ENCODE data around the gene KANK2.
A peak's percentile ranks its signal among the peaks of the same experiment; 100 is the strongest.

KANK2 gene

DNA sequence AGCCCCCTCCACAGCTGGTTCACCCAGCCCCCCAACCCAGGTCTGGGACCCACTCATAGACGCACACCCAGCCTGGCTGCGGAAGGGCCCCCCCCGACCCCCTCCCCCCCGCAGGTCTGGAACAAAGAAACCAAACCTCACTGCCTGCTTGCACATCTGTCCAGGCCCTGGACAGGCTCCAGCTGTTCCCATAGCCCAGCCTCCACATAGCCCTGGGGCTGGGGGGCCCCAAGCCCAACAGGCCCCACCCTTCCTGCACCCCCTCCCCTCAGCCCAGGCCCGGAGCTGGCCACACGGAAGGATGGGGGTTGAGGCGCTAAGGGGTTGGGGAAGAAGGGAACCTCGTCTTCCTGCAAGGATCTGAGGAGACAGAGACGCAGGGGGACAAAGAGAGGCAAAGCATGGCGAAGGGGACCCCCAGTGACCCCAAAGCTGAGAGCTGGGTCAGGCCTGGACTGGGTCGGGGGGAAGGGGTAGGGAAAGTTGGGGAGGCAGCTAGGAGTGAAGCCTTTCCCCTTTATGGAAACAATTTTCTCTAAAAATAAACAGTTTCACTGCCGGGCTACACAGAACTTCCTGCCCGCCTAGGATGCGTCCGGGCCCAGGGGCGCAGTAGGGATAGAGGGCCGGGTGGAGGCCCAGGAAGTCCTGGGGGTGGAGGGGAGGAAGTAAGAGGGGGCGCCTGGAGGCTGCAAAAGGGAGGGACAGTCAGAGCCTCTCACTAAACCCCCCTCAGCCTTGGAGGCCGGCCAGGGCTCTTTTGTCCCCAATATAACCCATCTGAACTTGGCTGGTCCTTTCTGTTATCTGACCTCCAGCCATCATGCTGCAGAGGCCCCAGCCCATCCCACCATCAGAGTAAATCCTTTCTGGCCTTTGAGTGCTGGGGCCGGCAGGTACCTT lies 2.4 kb downstream of the KANK2 start:
- H3K36me3 ChIP-seq (ENCODE audit: control insufficient read depth, insufficient read depth, low read length) = no peaks in the 10 kb centered on the region
- H3K27me3 ChIP-seq (replicated peaks; ENCODE audit: control insufficient read depth, insufficient read depth, low read length) = no peaks in the 10 kb centered on the region
- DNase-seq (ENCODE audit: extremely low read depth, insufficient read length) = no peak
- H3K4me3 ChIP-seq (replicated peaks; ENCODE audit: low read depth, low read length) = no peak overlapping the region
- TF ChIP-seq, protein P1, sequence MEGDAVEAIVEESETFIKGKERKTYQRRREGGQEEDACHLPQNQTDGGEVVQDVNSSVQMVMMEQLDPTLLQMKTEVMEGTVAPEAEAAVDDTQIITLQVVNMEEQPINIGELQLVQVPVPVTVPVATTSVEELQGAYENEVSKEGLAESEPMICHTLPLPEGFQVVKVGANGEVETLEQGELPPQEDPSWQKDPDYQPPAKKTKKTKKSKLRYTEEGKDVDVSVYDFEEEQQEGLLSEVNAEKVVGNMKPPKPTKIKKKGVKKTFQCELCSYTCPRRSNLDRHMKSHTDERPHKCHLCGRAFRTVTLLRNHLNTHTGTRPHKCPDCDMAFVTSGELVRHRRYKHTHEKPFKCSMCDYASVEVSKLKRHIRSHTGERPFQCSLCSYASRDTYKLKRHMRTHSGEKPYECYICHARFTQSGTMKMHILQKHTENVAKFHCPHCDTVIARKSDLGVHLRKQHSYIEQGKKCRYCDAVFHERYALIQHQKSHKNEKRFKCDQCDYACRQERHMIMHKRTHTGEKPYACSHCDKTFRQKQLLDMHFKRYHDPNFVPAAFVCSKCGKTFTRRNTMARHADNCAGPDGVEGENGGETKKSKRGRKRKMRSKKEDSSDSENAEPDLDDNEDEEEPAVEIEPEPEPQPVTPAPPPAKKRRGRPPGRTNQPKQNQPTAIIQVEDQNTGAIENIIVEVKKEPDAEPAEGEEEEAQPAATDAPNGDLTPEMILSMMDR (IDR thresholded peaks at IDR 0.05; ENCODE audit: insufficient read depth, low read length, poor library complexity, severe bottlenecking) = no peak

DNA sequence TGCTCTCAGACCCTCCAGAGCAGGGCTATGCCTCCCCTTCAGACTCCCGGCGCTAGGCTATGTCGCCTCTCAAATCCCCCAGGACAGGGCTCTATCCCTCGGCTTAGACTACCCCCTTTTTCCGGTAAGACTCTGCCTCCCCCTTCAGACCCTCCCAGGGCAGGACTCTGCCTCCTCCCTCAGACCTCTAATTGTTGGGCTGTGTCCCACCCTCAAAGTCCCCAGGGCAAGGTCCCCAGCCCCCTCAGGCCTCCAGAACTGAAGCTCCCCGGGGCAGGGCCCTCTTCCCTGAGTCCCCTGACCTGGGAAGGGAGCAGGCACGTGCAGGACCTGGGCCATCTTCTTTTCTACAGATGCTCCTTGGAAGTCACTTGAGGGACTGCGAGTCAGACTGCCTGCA lies 3.2 kb downstream of the KANK2 start:
- Histone ChIP-seq H3K4me3 (replicated peaks; ENCODE audit: low read depth, low read length) (no peak overlapping the region), H3K36me3 (ENCODE audit: control insufficient read depth, insufficient read depth, low read length) (no peaks in the 10 kb centered on the region), H3K27me3 (replicated peaks; ENCODE audit: control insufficient read depth, insufficient read depth, low read length) (no peaks in the 10 kb centered on the region)
- no peak for DNase-seq (ENCODE audit: extremely low read depth, insufficient read length)
- TF ChIP-seq, protein P1 (IDR thresholded peaks at IDR 0.05; ENCODE audit: insufficient read depth, low read length, poor library complexity, severe bottlenecking) = no peak

DNA sequence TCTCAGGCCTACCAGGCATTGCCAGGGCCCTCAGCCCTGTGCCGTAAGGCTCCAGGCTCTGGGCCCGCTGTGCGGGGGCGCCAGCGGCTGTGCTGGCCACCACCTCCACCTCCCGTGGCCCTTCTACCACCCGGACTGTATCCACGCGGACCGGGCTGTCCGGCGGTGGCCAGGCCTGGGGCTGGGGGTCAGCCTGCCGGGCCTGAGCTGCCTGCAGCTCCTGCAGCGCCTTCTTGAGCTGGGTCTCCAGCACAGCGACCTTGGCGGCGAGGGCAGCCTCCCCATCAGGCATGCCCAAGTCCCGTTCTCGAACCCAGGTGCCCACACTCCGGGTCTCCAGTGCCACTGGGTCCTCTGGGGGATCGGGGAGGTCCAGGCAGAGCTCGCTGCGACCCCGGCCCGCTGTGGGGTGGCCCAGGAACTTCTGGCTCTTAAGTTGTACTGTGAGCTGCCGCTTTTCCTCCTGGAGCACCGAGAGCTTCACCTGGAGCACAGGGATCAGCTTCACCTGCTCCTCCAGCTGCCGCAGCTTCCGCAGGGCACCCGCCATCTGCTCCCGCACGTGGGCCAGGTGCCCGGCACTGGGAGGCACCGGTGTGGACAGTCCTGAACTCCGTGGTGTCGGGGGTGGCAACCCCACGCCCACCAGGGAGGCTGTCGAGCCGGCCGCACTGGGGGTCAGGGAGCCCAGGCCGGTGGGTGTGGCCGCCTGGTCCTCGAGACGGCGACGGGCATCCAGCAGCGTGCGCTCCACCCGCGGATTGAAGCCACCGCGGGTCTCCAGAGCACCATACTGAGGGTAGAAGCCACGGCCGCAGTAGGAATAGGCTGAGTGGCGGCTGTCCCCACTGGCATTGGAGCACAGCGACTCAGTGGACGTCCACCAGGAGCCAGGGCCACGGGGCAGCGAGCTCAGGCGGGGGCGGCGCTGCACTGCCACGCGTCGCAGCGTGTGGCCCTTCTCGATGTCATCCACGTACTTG lies 4.1 kb downstream of the KANK2 start:
- Histone ChIP-seq H3K4me3 (replicated peaks; ENCODE audit: low read depth, low read length) (no peak overlapping the region), H3K36me3 (ENCODE audit: control insufficient read depth, insufficient read depth, low read length) (no peaks in the 10 kb centered on the region), H3K27me3 (replicated peaks; ENCODE audit: control insufficient read depth, insufficient read depth, low read length) (no peaks in the 10 kb centered on the region)
- TF ChIP-seq, protein P1 (IDR thresholded peaks at IDR 0.05; ENCODE audit: insufficient read depth, low read length, poor library complexity, severe bottlenecking) = no peak
- no peak for DNase-seq (ENCODE audit: extremely low read depth, insufficient read length)

DNA sequence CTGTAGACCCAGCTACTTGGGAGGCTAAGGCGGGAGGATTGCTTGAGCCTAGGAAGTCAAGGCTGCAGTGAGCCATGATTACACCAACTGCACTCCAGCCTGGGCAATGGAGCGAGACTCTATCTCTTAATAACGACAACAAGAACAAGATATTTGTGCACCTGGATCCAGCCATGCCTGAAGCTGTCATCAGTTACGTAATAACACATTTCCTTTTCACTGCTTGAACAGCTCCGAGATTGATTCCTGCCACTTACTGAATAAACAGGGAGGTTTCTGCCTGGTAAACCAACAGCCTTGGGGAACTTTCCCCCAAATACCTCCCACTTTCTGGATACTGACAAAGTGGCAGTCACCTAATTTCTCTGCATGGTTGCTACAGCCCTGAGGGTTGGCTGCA lies 5.4 kb downstream of the KANK2 start:
- no peak overlapping the region for H3K4me3 ChIP-seq (replicated peaks; ENCODE audit: low read depth, low read length)
- TF ChIP-seq, protein P1 (IDR thresholded peaks at IDR 0.05; ENCODE audit: insufficient read depth, low read length, poor library complexity, severe bottlenecking) = no peak
- DNase-seq (ENCODE audit: extremely low read depth, insufficient read length) = peak; percentile 60

DNA sequence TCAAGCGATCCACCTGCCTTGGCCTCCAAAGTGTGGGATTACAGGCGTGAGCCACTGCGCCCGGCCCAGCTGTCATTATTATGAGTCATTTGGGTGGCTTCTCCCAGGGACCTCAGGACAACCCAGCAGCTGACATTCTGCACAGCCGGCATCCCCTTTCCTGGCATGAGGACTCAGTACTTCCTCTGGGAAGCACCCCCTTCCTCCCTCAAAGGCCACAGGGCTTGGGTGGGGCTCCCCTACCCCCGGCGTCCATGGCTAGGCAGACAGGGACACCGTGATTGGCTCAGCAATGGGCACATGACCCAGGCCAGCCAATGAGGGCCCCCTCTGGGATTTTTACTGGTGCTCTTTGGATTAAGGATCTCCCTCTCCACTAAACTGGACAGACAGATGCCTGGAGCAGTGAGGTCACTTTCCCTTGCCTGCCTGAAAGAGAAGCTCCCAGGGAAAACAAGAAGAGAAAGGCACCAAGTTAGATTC lies 6.0 kb downstream of the KANK2 start:
- Histone ChIP-seq H3K27me3 (replicated peaks; ENCODE audit: control insufficient read depth, insufficient read depth, low read length) (no peaks in the 10 kb centered on the region), H3K36me3 (ENCODE audit: control insufficient read depth, insufficient read depth, low read length) (no peaks in the 10 kb centered on the region), H3K4me3 (replicated peaks; ENCODE audit: low read depth, low read length) (no peak overlapping the region)
- DNase-seq (ENCODE audit: extremely low read depth, insufficient read length) = peak; percentile 49
- TF ChIP-seq, protein P1 (IDR thresholded peaks at IDR 0.05; ENCODE audit: insufficient read depth, low read length, poor library complexity, severe bottlenecking) = no peak

More for the DNA sequence above, 5.4 kb downstream of the KANK2 start:
- no peaks in the 10 kb centered on the region for H3K36me3 ChIP-seq (ENCODE audit: control insufficient read depth, insufficient read depth, low read length)
- H3K27me3 ChIP-seq (replicated peaks; ENCODE audit: control insufficient read depth, insufficient read depth, low read length) = no peaks in the 10 kb centered on the region
